GM18870 (cell line): ENCODE results near the gene MBP.

Experiments
- ATAC-seq: cut with Tn5 transposase; IDR thresholded peaks from one replicate; pipeline ENCODE4 v1.9.1; 2021; ENCODE audit warnings: moderate library complexity; ENCODE audit not compliant: unreplicated experiment

The MBP gene

GRCh38 chr18:77013811-77014521 is 118.6 kb downstream of the MBP start:
- ATAC-seq: no peak

- ATAC-seq: no peak
Observed at GRCh38 chr18:77012806-77013541, 119.6 kb downstream of the MBP start.

- no peak for ATAC-seq
Observed at GRCh38 chr18:77012120-77012519, 120.5 kb downstream of the MBP start.

GRCh38 chr18:77009675-77010074 is 122.9 kb downstream of the MBP start:
- ATAC-seq: no peak

- ATAC-seq: no peak
Observed at GRCh38 chr18:77008576-77009315, 123.8 kb downstream of the MBP start.

- ATAC-seq: no peak
Observed at GRCh38 chr18:77008006-77008405, 124.6 kb downstream of the MBP start.

GRCh38 chr18:77007251-77007650 is 125.3 kb downstream of the MBP start:
- no peak for ATAC-seq

- no peak for ATAC-seq
Observed at GRCh38 chr18:77006305-77007175, 126.0 kb downstream of the MBP start.

- no peak for ATAC-seq
Observed at GRCh38 chr18:77005651-77006195, 126.9 kb downstream of the MBP start.

GRCh38 chr18:77004555-77005380 is 127.8 kb downstream of the MBP start:
- ATAC-seq: no peak

- ATAC-seq: no peak
Observed at GRCh38 chr18:77003316-77003715, 129.3 kb downstream of the MBP start.

GRCh38 chr18:77002496-77002895 is 130.1 kb downstream of the MBP start:
- no peak for ATAC-seq

GRCh38 chr18:77001979-77002378 is 130.6 kb downstream of the MBP start:
- no peak for ATAC-seq

GRCh38 chr18:77001041-77001440 is 131.5 kb downstream of the MBP start:
- no peak for ATAC-seq

- ATAC-seq: no peak
Observed at GRCh38 chr18:77000527-77000926, 132.1 kb downstream of the MBP start.

GRCh38 chr18:76999077-76999476 is 133.5 kb downstream of the MBP start:
- no peak for ATAC-seq

- no peak for ATAC-seq
Observed at GRCh38 chr18:76997951-76998808, 134.4 kb downstream of the MBP start.

GRCh38 chr18:76996429-76996828 is 136.2 kb downstream of the MBP start:
- no peak for ATAC-seq

GRCh38 chr18:76995896-76996295 is 136.7 kb downstream of the MBP start:
- ATAC-seq: no peak
